ENCODE results near the gene EXOC3L1.
A peak's percentile ranks its signal among the peaks of the same experiment; 100 is the strongest.

The EXOC3L1 gene

GRCh38 chr16:67157106-67157748 is 32.7 kb downstream of the EXOC3L1 start:
- no peak overlapping the region for H3K4me3 ChIP-seq (ENCODE audit: control insufficient read depth, low read depth, low read length)
- no peak for DNase-seq (ENCODE audit: low read depth)
- TF ChIP-seq CTCF (IDR thresholded peaks at IDR 0.05; ENCODE audit: control insufficient read depth, insufficient read depth, low read depth, low read length, missing control alignments): no peak

DNA sequence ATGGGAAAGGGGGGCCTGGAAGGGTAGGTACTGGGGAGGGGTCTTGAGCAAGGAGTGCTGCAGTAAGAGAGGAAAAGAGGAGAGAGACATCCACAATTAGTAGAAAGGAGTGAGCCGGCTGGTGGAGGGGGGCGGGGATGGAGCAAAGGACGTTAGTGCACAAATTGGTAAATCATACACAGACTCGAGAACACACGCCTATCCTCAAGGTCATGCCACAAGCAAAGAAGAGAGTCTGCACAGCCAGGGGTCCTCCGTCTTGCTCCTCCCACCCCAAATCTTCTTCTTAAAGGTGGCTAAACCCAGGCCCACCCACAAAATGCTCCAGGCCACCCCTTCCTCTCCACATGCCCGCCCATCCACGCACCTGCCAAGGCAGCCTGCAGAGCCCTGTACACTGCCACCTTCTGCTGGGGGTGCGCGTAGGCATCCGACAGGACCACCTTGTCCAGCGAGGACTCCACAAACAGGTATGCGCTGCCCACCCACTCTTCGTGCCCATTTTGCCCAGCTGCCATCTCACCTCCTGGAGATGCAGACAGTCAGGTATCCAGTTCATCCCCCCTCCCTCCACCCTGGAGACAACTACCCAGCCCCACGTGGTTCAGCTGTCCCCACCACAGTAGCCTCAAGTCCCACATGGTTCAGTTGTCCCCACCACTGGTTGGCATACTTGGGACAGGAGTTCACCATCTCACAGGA is 33.6 kb downstream of the EXOC3L1 start:
- no peak overlapping the region for H3K4me3 ChIP-seq (ENCODE audit: control insufficient read depth, low read depth, low read length)
- no peak for DNase-seq (ENCODE audit: low read depth)
- TF ChIP-seq CTCF (IDR thresholded peaks at IDR 0.05; ENCODE audit: control insufficient read depth, insufficient read depth, low read depth, low read length, missing control alignments): no peak

DNA sequence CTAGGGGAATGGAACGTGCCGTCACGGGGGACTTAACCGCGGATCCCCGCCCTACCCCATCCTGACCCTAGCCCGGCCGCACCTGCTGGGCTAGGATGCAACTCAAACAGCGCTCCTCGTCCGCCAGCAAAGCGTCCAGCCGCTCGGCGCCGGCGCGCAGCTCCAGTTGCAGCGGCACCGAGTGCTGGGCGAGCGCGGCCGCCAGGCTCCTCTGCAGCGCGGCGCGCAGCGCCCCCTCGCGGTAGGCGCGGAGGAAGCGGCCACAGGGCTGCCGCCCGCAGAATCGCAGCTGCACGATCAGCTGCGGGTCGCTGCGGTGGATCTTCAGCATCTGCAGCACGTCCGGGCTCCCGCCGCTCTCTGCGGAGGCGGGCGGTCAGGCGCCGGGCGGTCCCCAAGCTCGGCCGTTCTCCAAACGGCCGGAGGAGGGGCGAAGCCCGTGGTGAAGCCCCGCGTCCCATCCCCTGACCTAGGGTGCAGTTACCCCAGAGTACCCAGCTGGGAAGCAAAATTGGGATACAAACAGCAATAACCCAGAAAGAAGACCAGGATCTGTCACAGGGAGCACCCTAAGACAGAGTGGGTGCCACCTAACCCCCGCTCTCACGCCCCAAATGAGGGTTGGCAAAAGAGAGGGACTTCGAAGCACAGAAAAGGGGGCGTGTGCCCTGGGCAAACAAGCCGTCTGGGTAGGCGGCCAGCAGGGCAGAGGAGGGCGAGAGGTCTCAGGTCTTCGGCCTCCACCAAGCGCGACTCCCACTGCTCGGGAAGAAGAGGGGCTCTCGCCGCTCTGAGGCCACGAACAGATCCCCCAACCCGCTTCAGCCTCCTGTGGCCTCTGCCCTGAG is 34.4 kb downstream of the EXOC3L1 start:
- TF ChIP-seq CTCF (IDR thresholded peaks at IDR 0.05; ENCODE audit: control insufficient read depth, insufficient read depth, low read depth, low read length, missing control alignments): peak; percentile 63
- DNase-seq (ENCODE audit: low read depth): no peak
- H3K4me3 ChIP-seq (ENCODE audit: control insufficient read depth, low read depth, low read length): peak overlapping the region; percentile 17

GRCh38 chr16:67154578-67155294 is 35.2 kb downstream of the EXOC3L1 start:
- DNase-seq (ENCODE audit: low read depth): no peak
- peak overlapping the region; percentile 17 for H3K4me3 ChIP-seq (ENCODE audit: control insufficient read depth, low read depth, low read length)
- no peak for TF ChIP-seq CTCF (IDR thresholded peaks at IDR 0.05; ENCODE audit: control insufficient read depth, insufficient read depth, low read depth, low read length, missing control alignments)

DNA sequence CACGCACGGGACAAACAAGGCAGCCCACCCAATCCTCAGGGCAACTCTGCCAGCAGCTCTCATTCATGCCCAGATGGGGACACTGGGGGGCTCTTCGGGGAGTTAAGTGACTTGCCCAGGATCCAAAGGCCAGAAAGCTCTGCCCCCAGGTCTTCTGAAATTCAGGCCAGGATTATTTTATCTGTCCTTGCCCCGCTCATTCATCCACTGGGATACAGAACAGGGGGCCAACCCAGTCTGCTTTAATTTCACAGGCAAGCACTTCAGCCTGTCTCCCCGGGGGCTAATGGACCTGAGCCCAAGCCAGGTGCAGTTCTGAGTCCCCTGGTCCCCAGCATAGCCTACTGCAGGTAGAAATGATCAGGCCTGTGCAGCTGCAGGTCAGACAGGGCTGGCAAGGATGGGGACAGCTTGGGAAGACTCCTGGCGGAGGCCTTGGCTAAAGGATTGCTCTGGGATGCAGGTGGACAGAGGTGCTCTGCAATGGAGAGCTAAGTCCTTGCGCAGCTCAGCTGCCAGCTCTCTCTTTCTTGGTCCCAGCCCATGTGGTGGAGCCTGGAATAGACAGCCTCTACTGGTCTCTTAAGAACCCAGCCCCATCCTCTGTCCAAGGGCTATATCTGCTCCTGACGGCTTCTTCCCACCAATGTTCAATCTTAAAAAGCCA is 38.4 kb downstream of the EXOC3L1 start:
- DNase-seq (ENCODE audit: low read depth): no peak
- peak overlapping the region; percentile 64 for H3K4me3 ChIP-seq (ENCODE audit: control insufficient read depth, low read depth, low read length)
- peak; percentile 6 for TF ChIP-seq CTCF (IDR thresholded peaks at IDR 0.05; ENCODE audit: control insufficient read depth, insufficient read depth, low read depth, low read length, missing control alignments)

All from AG09309 (cell line).